H1 (cell line): ENCODE measurements around the gene GSG1L. TPM values are rescaled to one million over a fixed set of nuclear protein-coding genes. Genes with fewer than 3 reads are reported as not detected.

Experiments used
- CTCF ChIA-PET: fragments of 300-600 bp; sonication (Branson Sonifier 250); formaldehyde crosslinking; loops from one replicate; lab custom pipeline; 2021; ENCODE audit not compliant: partially characterized antibody; lab: Charles Lee
- POLR2A ChIA-PET: fragments of 300-600 bp; sonication (Branson Sonifier 250); formaldehyde crosslinking; loops from one replicate; lab custom pipeline; 2021; ENCODE audit warnings: inconsistent platforms; ENCODE audit not compliant: partially characterized antibody; lab: Charles Lee
- DNase-seq, 2 experiments: peaks; one replicate each; pipeline versions ENCODE4 v3.0.0 to v3.0.0-alpha.2; 2010 to 2022; ENCODE audit warnings: low spot score in 2 of 2, low read depth in 1 of 2, mixed read lengths in 1 of 2
- FAIRE-seq: peaks from 2 replicates; lab custom pipeline; 2011; peaks lifted over from hg19 to GRCh38; lab: Jason Lieb, UNC
- H2AFZ ChIP-seq: 2 replicates; pipeline ENCODE4 v1.8.1; 2012; ENCODE audit warnings: low read length, inconsistent platforms
- H2AK5ac ChIP-seq: 2 replicates; pipeline ENCODE4 v1.6.1; 2013; ENCODE audit warnings: low read depth, low read length
- H2BK120ac ChIP-seq: replicated peaks from 2 replicates; pipeline ENCODE3; 2013; ENCODE audit warnings: low read depth, low read length, inconsistent platforms
- H2BK12ac ChIP-seq: 2 replicates; pipeline ENCODE4 v1.6.1; 2013; ENCODE audit warnings: low read depth, low read length
- H2BK15ac ChIP-seq: 2 replicates; pipeline ENCODE4 v1.6.1; 2013; ENCODE audit warnings: low read length
- H2BK20ac ChIP-seq: 2 replicates; pipeline ENCODE4 v1.6.1; 2013; ENCODE audit warnings: low read length
- H2BK5ac ChIP-seq: 2 replicates; pipeline ENCODE4 v1.6.1; 2013; ENCODE audit warnings: low read depth, low read length
- H3K14ac ChIP-seq: 2 replicates; pipeline ENCODE4 v1.6.1; 2013; ENCODE audit warnings: inconsistent platforms; ENCODE audit not compliant: insufficient read length
- H3K18ac ChIP-seq: 2 replicates; pipeline ENCODE4 v1.6.1; 2013; ENCODE audit warnings: low read length; ENCODE audit errors: extremely low read depth
- H3K23ac ChIP-seq: 2 replicates; pipeline ENCODE4 v1.6.1; 2013; ENCODE audit warnings: inconsistent platforms; ENCODE audit not compliant: insufficient read length
- H3K23me2 ChIP-seq: 2 replicates; pipeline ENCODE4 v1.6.1; 2013; ENCODE audit warnings: low read depth, low read length
- H3K27ac ChIP-seq: 2 replicates; pipeline ENCODE4 v1.6.1; 2011; ENCODE audit warnings: low read depth, low read length, inconsistent platforms
- H3K27me3 ChIP-seq, 4 experiments: replicated peaks in 1 of 4; 1 replicate in 1 of 4; 2 replicates in 3 of 4; pipeline versions ENCODE4 v1.6.1 to v1.8.1; 2011 to 2013; ENCODE audit warnings: low read length in 3 of 4, mild to moderate bottlenecking in 3 of 4, inconsistent platforms in 2 of 4, mixed read lengths in 2 of 4, moderate library complexity in 1 of 4; ENCODE audit not compliant: control insufficient read depth in 3 of 4, insufficient read depth in 3 of 4; ENCODE audit errors: extremely low read depth in 1 of 4
- H3K36me3 ChIP-seq, 4 experiments: 2 replicates each; pipeline versions ENCODE4 v1.6.1 to v1.8.1; 2011 to 2013; ENCODE audit warnings: mild to moderate bottlenecking in 4 of 4, low read length in 3 of 4, moderate library complexity in 2 of 4, control low read depth in 1 of 4, inconsistent platforms in 1 of 4; ENCODE audit not compliant: insufficient read depth in 4 of 4, control insufficient read depth in 2 of 4
- H3K4ac ChIP-seq: replicated peaks from 2 replicates; pipeline ENCODE3; 2013; ENCODE audit warnings: low read length, low read depth, mixed read lengths, inconsistent platforms; ENCODE audit not compliant: insufficient read length
- H3K4me1 ChIP-seq, 4 experiments: replicated peaks in 1 of 4; 1 replicate in 1 of 4; 2 replicates in 3 of 4; pipeline versions ENCODE4 v1.6.1 to v1.8.1; 2011 to 2013; ENCODE audit warnings: low read length in 3 of 4, inconsistent platforms in 2 of 4, mixed read lengths in 1 of 4; ENCODE audit not compliant: insufficient read depth in 4 of 4, control insufficient read depth in 3 of 4
- H3K4me2 ChIP-seq, 2 experiments: 2 replicates each; pipeline versions ENCODE4 v1.6.1 to v1.8.1; 2011 to 2013; ENCODE audit warnings: low read depth in 2 of 2, low read length in 2 of 2, control low read depth in 1 of 2, inconsistent platforms in 1 of 2, mild to moderate bottlenecking in 1 of 2; ENCODE audit not compliant: insufficient read depth in 1 of 2
- H3K4me3 ChIP-seq, 4 experiments: fragments of 200-600, 300-600 bp in 1 of 4; sonication (generic), shearing (Covaris generic), sonication (Bioruptor Twin) in 1 of 4; 2 replicates each; pipeline versions ENCODE4 v1.5.1 to v1.8.1; 2011 to 2016; ENCODE audit warnings: low read length in 4 of 4, low read depth in 3 of 4, control low read depth in 2 of 4, inconsistent platforms in 2 of 4, mild to moderate bottlenecking in 2 of 4, mixed read lengths in 1 of 4, moderate library complexity in 1 of 4; ENCODE audit not compliant: insufficient read depth in 2 of 4; ENCODE audit errors: extremely low read depth in 1 of 4
- H3K56ac ChIP-seq: replicated peaks from 2 replicates; pipeline ENCODE3; 2013; ENCODE audit warnings: low read depth, mild to moderate bottlenecking, mixed read lengths, low read length, inconsistent platforms; ENCODE audit not compliant: insufficient read length
- H3K79me1 ChIP-seq: 2 replicates; pipeline ENCODE4 v1.6.1; 2013; ENCODE audit warnings: low read depth, low read length, control low read depth
- H3K79me2 ChIP-seq, 2 experiments: 2 replicates each; pipeline versions ENCODE4 v1.6.1 to v1.8.1; 2012 to 2013; ENCODE audit warnings: low read length in 2 of 2, mild to moderate bottlenecking in 2 of 2, inconsistent platforms in 1 of 2; ENCODE audit not compliant: insufficient read depth in 2 of 2, control insufficient read depth in 1 of 2
- H3K9ac ChIP-seq, 4 experiments: replicated peaks in 1 of 4; 1 replicate in 1 of 4; 2 replicates in 3 of 4; pipeline versions ENCODE4 v1.6.1 to v1.8.1; 2011 to 2013; ENCODE audit warnings: low read depth in 3 of 4, low read length in 3 of 4, control low read depth in 2 of 4, mild to moderate bottlenecking in 2 of 4, moderate library complexity in 2 of 4, inconsistent platforms in 1 of 4; ENCODE audit errors: extremely low read depth in 1 of 4
- H3K9me3 ChIP-seq, 2 experiments: 2 replicates each; pipeline versions ENCODE4 v1.6.1 to v1.8.1; 2012 to 2013; ENCODE audit warnings: mild to moderate bottlenecking in 2 of 2, moderate library complexity in 2 of 2, control low read depth in 1 of 2, inconsistent platforms in 1 of 2, low read depth in 1 of 2, low read length in 1 of 2, mixed read lengths in 1 of 2; ENCODE audit not compliant: insufficient read depth in 2 of 2
- H4K20me1 ChIP-seq, 2 experiments: replicated peaks in 1 of 2; 2 replicates each; pipeline versions ENCODE3 to v1.8.1; 2011 to 2013; ENCODE audit warnings: inconsistent platforms in 2 of 2, low read length in 2 of 2, mild to moderate bottlenecking in 1 of 2; ENCODE audit not compliant: insufficient read depth in 2 of 2, control insufficient read depth in 1 of 2
- H4K5ac ChIP-seq: 2 replicates; pipeline ENCODE4 v1.6.1; 2013; ENCODE audit warnings: low read length, low read depth, mixed read lengths, inconsistent platforms; ENCODE audit not compliant: insufficient read length
- H4K8ac ChIP-seq: 2 replicates; pipeline ENCODE4 v1.8.0; 2013; ENCODE audit warnings: mild to moderate bottlenecking, moderate library complexity, low read length, inconsistent platforms; ENCODE audit not compliant: insufficient read depth; ENCODE audit errors: extremely low read depth
- H4K91ac ChIP-seq: replicated peaks from 2 replicates; pipeline ENCODE3; 2013; ENCODE audit warnings: low read length, mixed read lengths, inconsistent platforms; ENCODE audit not compliant: insufficient read length
- ATF3 ChIP-seq: IDR thresholded peaks from 2 replicates; pipeline ENCODE4 v1.6.1; 2011; ENCODE audit warnings: low read depth, mild to moderate bottlenecking, low read length; ENCODE audit not compliant: insufficient read depth
- CBX8 ChIP-seq: fragments of 300-800, 300-1000 bp; sonication (generic); IDR thresholded peaks from 2 replicates; pipeline ENCODE4 v1.7.1; 2016; ENCODE audit warnings: low read depth, low read length, borderline replicate concordance
- CHD2 ChIP-seq: IDR thresholded peaks from 2 replicates; pipeline ENCODE4 v1.6.1; 2012; ENCODE audit warnings: low read length, improper control_type of control experiment
- CREB1 ChIP-seq: IDR thresholded peaks from 2 replicates; pipeline ENCODE4 v1.6.1; 2012; ENCODE audit warnings: inconsistent platforms
- EP300 ChIP-seq, 2 experiments: IDR thresholded peaks; 1 replicate in 1 of 2; 2 replicates in 1 of 2; pipeline ENCODE4 v1.6.1; 2011 to 2012; ENCODE audit warnings: low read depth in 2 of 2, low read length in 2 of 2, mild to moderate bottlenecking in 2 of 2, borderline replicate concordance in 1 of 2, inconsistent platforms in 1 of 2, moderate library complexity in 1 of 2
- FOSL1 ChIP-seq: IDR thresholded peaks from 2 replicates; pipeline ENCODE4 v1.6.1; 2011; ENCODE audit warnings: mild to moderate bottlenecking, low read depth, low read length, moderate library complexity; ENCODE audit not compliant: insufficient read depth
- GTF2F1 ChIP-seq: IDR thresholded peaks from 2 replicates; pipeline ENCODE4 v1.6.1; 2012; ENCODE audit warnings: low read depth, low read length, improper control_type of control experiment, borderline replicate concordance
- KDM5A ChIP-seq: fragments of 200-600 bp; IDR thresholded peaks from 2 replicates; pipeline ENCODE4 v1.7.1; 2012; ENCODE audit warnings: mild to moderate bottlenecking, low read length, inconsistent platforms, mixed read lengths
- MAX ChIP-seq: IDR thresholded peaks from 2 replicates; pipeline ENCODE4 v1.6.1; 2012; ENCODE audit warnings: inconsistent platforms
- RNF2 ChIP-seq: fragments of 200-900, 300-1000 bp; sonication (generic); IDR thresholded peaks from 2 replicates; pipeline ENCODE4 v1.7.1; 2016; ENCODE audit warnings: borderline replicate concordance, low read depth, mild to moderate bottlenecking, antibody characterized with exemption, low read length; ENCODE audit not compliant: poor library complexity, severe bottlenecking; ENCODE audit errors: missing control alignments
- SP1 ChIP-seq: IDR thresholded peaks from 2 replicates; pipeline ENCODE4 v1.6.1; 2011; ENCODE audit warnings: low read depth, low read length
- SRF ChIP-seq: IDR thresholded peaks from 2 replicates; pipeline ENCODE4 v1.6.1; 2011; ENCODE audit warnings: mild to moderate bottlenecking, low read depth, low read length, moderate library complexity
- WGBS, 2 experiments: shearing (Covaris generic) in 1 of 2; methylation state at CpG; one replicate each; pipeline versions ENCODE4 v1.1.6 to v1.1.7; 2013 to 2015; ENCODE audit warnings: low lambda C conversion rate in 2 of 2, mixed read lengths in 2 of 2, inconsistent platforms in 1 of 2, low coverage in 1 of 2, missing lambda C conversion rate in 1 of 2; ENCODE audit not compliant: insufficient replicate concordance in 2 of 2, insufficient coverage in 1 of 2, insufficient read length in 1 of 2; ENCODE audit errors: extremely low coverage in 1 of 2, missing lambda C conversion rate in 1 of 2; 5-methylcytosine and 5-hydroxymethylcytosine counted together
- polyA plus RNA-seq, 7 experiments: library from polyadenylated mRNA; depleted of rRNA in 3 of 7; stranded (reverse) in 5 of 7; unstranded in 2 of 7; fragments of >200 nt in 5 of 7; fragments of 200-250 nt in 2 of 7; gene quantifications; 1 replicate in 5 of 7; 2 replicates in 1 of 7; 4 replicates in 1 of 7; pipeline versions ENCODE4 v1.2.1 to v1.2.3, GENCODE V29; 2011 to 2013; ENCODE audit warnings: missing spikeins in 2 of 7, mixed read lengths in 2 of 7
- total RNA-seq: library from RNA; stranded (reverse); fragmentation: NEBNext Ultra II Directional; extraction: Animal tissue kit (Norgen Biotek cat#: 25700); gene quantifications from 2 replicates; pipeline ENCODE4 v1.2.1, GENCODE V29; 2021

GSG1L gene
- total and polyA plus RNA-seq, 2 of the 8 experiments (the other 6 are each of a cell fraction or from before 2014, with no cell fraction given): 0.71 to 1.1 TPM

- H4K8ac ChIP-seq: no peak overlapping the region
- H2AFZ ChIP-seq: no peak overlapping the region
- no peaks in the 10 kb centered on the region for H3K79me2 ChIP-seq
- no peak overlapping the region for H3K14ac ChIP-seq
- no peaks in the 10 kb centered on the region for H3K27me3 ChIP-seq
- H3K27ac ChIP-seq: no peak overlapping the region
- no peak overlapping the region for H2BK5ac ChIP-seq
- H3K23me2 ChIP-seq: no peaks in the 10 kb centered on the region
- H2BK20ac ChIP-seq: no peak overlapping the region
- H3K4me2 ChIP-seq: no peak overlapping the region
- H3K23ac ChIP-seq: no peak overlapping the region
- DNase-seq (no peak), FAIRE-seq (no peak)
- ChIA-PET CTCF (interaction anchor here (4.0 kb wide), 1 partner anchor 9 kb away, joined by 27 read pairs; no protein-coding TSS in a partner anchor), POLR2A (interaction anchor here (4.0 kb wide), 1 partner anchor 8 kb away, joined by 15 read pairs; no protein-coding TSS in a partner anchor)
- peaks cover 0 to 1% of the 10 kb centered on the region in 2 experiments for H4K20me1 ChIP-seq
- H3K4me3 ChIP-seq: no peak overlapping the region
- no peak overlapping the region for H3K18ac ChIP-seq
- no peak overlapping the region for H2BK15ac ChIP-seq
- H2BK120ac ChIP-seq: no peak overlapping the region
- H4K91ac ChIP-seq: no peak overlapping the region
- H3K9ac ChIP-seq: no peak overlapping the region
- H4K5ac ChIP-seq: no peak overlapping the region
- no peaks in the 10 kb centered on the region for H3K79me1 ChIP-seq
- H3K4me1 ChIP-seq: no peaks in the 10 kb centered on the region; a peak in 1 of 7 replicates
- TF ChIP-seq CBX8 (no peak), SP1 (no peak), ATF3 (no peak), KDM5A (no peak), RNF2 (no peak), MAX (no peak), EP300 (IDR thresholded peaks at IDR 0.05; ENCODE audit: borderline replicate concordance in 1 of 2, low read depth in 2 of 2, low read length in 2 of 2) (no peak), SRF (no peak), GTF2F1 (no peak), CHD2 (no peak), FOSL1 (no peak), CREB1 (no peak)
- no peaks in the 10 kb centered on the region for H3K36me3 ChIP-seq
- H3K9me3 ChIP-seq: no peaks in the 10 kb centered on the region
- H2BK12ac ChIP-seq: no peak overlapping the region
- no peak overlapping the region for H3K4ac ChIP-seq
- WGBS, 2 experiments: 85% methylated on average over 13 of the region's 13 CpGs; no CpG with 5 or more reads in 1 of the 2 experiments
- H3K56ac ChIP-seq: no peak overlapping the region
- no peak overlapping the region for H2AK5ac ChIP-seq
Observed at GRCh38 chr16:28082624-28083023, 19.1 kb upstream of the GSG1L start.
